DOHH2 (cell line): ENCODE data around the gene BNC2.

Source experiments
- H3F3A ChIP-seq: fragments of 200-600 bp; sonication (generic), shearing (Covaris generic); 2 replicates; pipeline ENCODE4 v1.6.0; 2016; ENCODE audit warnings: antibody characterized with exemption, mild to moderate bottlenecking; ENCODE audit not compliant: control insufficient read depth, insufficient read depth
- H3K27ac ChIP-seq: fragments of 200-600 bp; sonication (generic); 2 replicates; pipeline ENCODE4 v1.5.1; 2014; ENCODE audit warnings: low read depth, mild to moderate bottlenecking, low read length, moderate library complexity
- H3K27me3 ChIP-seq: fragments of 200-600 bp; sonication (generic); 2 replicates; pipeline ENCODE4 v1.6.1; 2014; ENCODE audit warnings: mild to moderate bottlenecking, low read length, mixed read lengths; ENCODE audit not compliant: control insufficient read depth
- H3K36me3 ChIP-seq: fragments of 200-600 bp; sonication (generic); 2 replicates; pipeline ENCODE4 v1.6.1; 2014; ENCODE audit warnings: mild to moderate bottlenecking, low read length, moderate library complexity, mixed read lengths; ENCODE audit not compliant: control insufficient read depth
- H3K4me1 ChIP-seq: fragments of 200-600 bp; sonication (generic); 2 replicates; pipeline ENCODE4 v1.6.1; 2014; ENCODE audit warnings: mild to moderate bottlenecking, low read length, mixed read lengths; ENCODE audit not compliant: control insufficient read depth
- H3K4me2 ChIP-seq: fragments of 200-600 bp; sonication (generic); 2 replicates; pipeline ENCODE4 v1.6.0; 2014; ENCODE audit warnings: mild to moderate bottlenecking, low read length, moderate library complexity
- H3K4me3 ChIP-seq: fragments of 200-600 bp; sonication (generic); 2 replicates; pipeline ENCODE4 v1.5.1; 2014; ENCODE audit warnings: mild to moderate bottlenecking, low read length, mixed read lengths
- H3K79me2 ChIP-seq: fragments of 200-600 bp; sonication (generic); 2 replicates; pipeline ENCODE4 v1.6.1; 2014; ENCODE audit warnings: mild to moderate bottlenecking, low read length, mixed read lengths; ENCODE audit not compliant: control insufficient read depth
- H3K9me2 ChIP-seq: fragments of 200-600 bp; sonication (generic); replicated peaks from 2 replicates; pipeline ENCODE4 v1.6.1; 2014; ENCODE audit warnings: mild to moderate bottlenecking, low read length, mixed read lengths; ENCODE audit not compliant: control insufficient read depth
- H3K9me3 ChIP-seq: fragments of 200-600 bp; sonication (generic); 2 replicates; pipeline ENCODE4 v1.6.1; 2014; ENCODE audit warnings: antibody characterized with exemption, low read length, mixed read lengths; ENCODE audit not compliant: control insufficient read depth, insufficient read depth
- H4K20me1 ChIP-seq: fragments of 200-600 bp; sonication (generic); 2 replicates; pipeline ENCODE4 v1.6.0; 2014; ENCODE audit warnings: low read depth, mild to moderate bottlenecking, antibody characterized with exemption, low read length, moderate library complexity; ENCODE audit not compliant: control insufficient read depth, insufficient read depth
- EZH2phosphoT487 ChIP-seq: fragments of 200-600 bp; sonication (generic); IDR thresholded peaks from 2 replicates; pipeline ENCODE4 v1.6.1; 2017; ENCODE audit warnings: borderline replicate concordance, mild to moderate bottlenecking, antibody characterized with exemption, low read length, moderate library complexity, mixed read lengths
- TF ChIP-seq, protein P1 (sequence below): fragments of 200-600 bp; sonication (generic); IDR thresholded peaks from one replicate; pipeline ENCODE4 v1.5.1; 2014; ENCODE audit warnings: antibody characterized with exemption, mild to moderate bottlenecking, low read depth, low read length; ENCODE audit not compliant: poor library complexity, severe bottlenecking

The BNC2 gene

DNA sequence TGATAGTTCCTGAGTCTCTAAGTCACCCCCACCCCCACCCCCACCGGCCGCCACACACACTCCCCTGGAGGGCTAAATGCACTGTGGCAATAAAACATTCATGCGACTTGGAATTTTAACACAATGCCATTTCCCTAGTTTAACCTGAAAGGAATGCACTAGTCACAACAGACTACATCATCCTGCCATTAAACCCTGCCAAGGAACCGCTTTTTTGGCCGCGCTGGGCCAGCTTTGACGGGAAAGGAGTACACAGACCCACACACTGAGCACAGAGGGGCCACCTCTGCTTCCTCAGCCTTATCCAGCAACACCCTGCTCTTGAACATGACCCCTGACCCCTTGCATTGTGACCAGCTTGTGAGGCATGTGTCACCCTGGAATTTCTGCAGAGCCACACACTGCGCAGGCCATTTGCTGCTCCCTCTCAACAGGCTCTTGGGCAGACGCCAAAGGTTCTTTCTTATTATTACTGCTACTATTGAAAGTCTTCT is 165.3 kb downstream of the BNC2 start:
- no peak for TF ChIP-seq EZH2phosphoT487
- TF ChIP-seq, protein P1, sequence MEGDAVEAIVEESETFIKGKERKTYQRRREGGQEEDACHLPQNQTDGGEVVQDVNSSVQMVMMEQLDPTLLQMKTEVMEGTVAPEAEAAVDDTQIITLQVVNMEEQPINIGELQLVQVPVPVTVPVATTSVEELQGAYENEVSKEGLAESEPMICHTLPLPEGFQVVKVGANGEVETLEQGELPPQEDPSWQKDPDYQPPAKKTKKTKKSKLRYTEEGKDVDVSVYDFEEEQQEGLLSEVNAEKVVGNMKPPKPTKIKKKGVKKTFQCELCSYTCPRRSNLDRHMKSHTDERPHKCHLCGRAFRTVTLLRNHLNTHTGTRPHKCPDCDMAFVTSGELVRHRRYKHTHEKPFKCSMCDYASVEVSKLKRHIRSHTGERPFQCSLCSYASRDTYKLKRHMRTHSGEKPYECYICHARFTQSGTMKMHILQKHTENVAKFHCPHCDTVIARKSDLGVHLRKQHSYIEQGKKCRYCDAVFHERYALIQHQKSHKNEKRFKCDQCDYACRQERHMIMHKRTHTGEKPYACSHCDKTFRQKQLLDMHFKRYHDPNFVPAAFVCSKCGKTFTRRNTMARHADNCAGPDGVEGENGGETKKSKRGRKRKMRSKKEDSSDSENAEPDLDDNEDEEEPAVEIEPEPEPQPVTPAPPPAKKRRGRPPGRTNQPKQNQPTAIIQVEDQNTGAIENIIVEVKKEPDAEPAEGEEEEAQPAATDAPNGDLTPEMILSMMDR: no peak
- Histone ChIP-seq H3K4me2 (no peak overlapping the region), H3K27me3 (no peaks in the 10 kb centered on the region), H4K20me1 (no peaks in the 10 kb centered on the region), H3K4me1 (no peaks in the 10 kb centered on the region), H3K27ac (no peak overlapping the region), H3K79me2 (no peaks in the 10 kb centered on the region), H3K4me3 (no peak overlapping the region), H3F3A (no peaks in the 10 kb centered on the region), H3K36me3 (no peaks in the 10 kb centered on the region), H3K9me2 (no peaks in the 10 kb centered on the region), H3K9me3 (no peaks in the 10 kb centered on the region)

DNA sequence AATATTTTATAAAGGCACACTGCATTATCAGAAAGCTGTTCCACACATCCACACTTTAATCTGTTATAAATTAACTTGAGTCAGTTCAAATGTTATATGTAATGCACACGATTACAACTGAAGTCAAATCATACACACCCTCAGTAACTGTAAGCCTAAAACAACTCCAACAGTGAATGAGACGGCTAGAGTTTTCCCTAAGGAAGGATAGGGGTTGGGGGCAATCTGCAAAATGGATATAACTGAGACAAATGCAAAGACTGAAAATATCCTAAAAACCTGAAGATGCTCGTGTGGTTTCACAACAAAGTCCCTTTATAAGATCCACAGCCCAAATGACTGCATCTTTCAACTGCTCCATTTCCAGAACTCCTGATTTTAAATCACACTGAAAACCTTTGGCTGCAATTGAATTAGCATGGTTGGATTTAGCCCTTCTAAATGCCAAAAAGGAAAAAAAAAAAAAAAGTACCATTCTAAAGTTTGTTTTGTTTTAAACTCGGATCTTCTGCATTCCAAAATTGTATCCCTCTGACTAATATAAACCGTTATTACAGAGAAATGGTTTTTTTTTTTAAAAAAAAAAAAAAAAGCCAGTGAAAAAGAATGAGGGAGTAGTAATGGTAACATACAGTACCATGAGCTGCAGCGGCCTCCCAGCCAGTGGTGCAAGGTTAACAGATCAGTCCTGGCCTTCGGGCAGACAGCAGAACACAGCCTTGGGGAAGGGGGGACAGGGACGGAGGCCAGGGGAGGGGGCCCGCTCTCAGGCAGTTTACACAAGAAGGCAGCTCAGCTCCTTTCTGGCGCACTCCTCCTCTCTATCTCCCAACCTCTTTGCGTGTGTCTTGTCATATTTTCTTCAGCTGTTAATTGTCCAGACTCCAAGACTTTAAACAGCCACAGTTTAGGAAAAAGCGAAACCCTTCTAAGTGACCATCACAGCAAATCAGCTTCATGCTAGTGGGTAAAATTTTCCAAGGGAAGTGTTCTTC is 166.1 kb downstream of the BNC2 start:
- no peaks in the 10 kb centered on the region for H3F3A ChIP-seq
- no peaks in the 10 kb centered on the region for H3K9me2 ChIP-seq
- H3K4me2 ChIP-seq: no peak overlapping the region
- no peak overlapping the region for H3K27ac ChIP-seq
- no peaks in the 10 kb centered on the region for H3K27me3 ChIP-seq
- no peaks in the 10 kb centered on the region for H3K79me2 ChIP-seq
- no peaks in the 10 kb centered on the region for H3K9me3 ChIP-seq
- no peak overlapping the region for H3K4me3 ChIP-seq
- H3K36me3 ChIP-seq: no peaks in the 10 kb centered on the region
- no peak for TF ChIP-seq EZH2phosphoT487
- TF ChIP-seq, protein P1: no peak
- no peaks in the 10 kb centered on the region for H4K20me1 ChIP-seq
- no peaks in the 10 kb centered on the region for H3K4me1 ChIP-seq

DNA sequence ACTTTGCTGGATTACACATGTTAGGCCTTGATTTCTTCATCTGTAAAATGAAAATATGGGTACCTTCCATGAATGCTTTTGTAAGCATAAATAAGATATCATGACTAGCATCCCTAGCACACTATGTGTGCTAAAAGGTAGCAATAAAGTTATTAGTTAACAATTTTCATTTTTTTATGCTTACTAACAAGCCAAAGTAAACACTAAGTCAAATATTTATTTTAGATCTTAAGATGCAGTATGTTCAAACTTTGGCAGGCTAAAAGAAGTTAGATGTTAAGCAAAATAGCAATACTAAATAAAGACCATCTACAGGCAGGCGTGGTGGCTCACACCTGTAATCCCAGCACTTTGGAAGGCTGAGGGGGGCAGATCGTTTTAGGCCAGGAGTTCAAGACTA is 169.1 kb downstream of the BNC2 start:
- Histone ChIP-seq H3K79me2 (no peaks in the 10 kb centered on the region), H3K9me3 (no peaks in the 10 kb centered on the region), H3F3A (no peaks in the 10 kb centered on the region), H4K20me1 (no peaks in the 10 kb centered on the region), H3K4me2 (no peak overlapping the region), H3K36me3 (no peaks in the 10 kb centered on the region), H3K4me3 (no peak overlapping the region), H3K27me3 (no peaks in the 10 kb centered on the region), H3K9me2 (no peaks in the 10 kb centered on the region), H3K27ac (no peak overlapping the region), H3K4me1 (no peaks in the 10 kb centered on the region)
- TF ChIP-seq EZH2phosphoT487: no peak

DNA sequence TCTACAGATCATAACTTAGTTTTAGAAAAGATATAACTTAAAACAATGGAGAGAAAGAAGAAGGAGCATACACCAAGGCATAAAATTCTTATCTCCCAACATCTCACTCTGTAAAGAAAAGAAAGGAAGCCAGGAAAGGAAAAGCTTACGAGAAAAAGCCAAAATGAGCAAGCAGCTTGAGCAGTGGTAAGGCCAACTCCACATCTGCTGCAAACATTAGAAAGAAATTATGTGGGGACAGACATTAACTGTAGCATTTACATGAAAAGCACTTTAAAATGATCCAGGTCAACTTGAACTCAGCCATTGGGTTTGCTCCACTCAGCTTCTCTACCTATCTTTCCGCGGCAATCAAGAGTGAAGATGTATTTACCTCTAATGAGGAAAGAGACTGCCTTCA is 176.9 kb downstream of the BNC2 start:
- H3K9me2 ChIP-seq: no peaks in the 10 kb centered on the region
- H3K36me3 ChIP-seq: no peaks in the 10 kb centered on the region
- no peak for TF ChIP-seq EZH2phosphoT487
- TF ChIP-seq, protein P1: no peak
- no peaks in the 10 kb centered on the region for H3K4me1 ChIP-seq
- no peak overlapping the region for H3K27ac ChIP-seq
- H3K27me3 ChIP-seq: no peaks in the 10 kb centered on the region
- no peak overlapping the region for H3K4me2 ChIP-seq
- no peaks in the 10 kb centered on the region for H3K79me2 ChIP-seq
- no peaks in the 10 kb centered on the region for H3F3A ChIP-seq
- no peak overlapping the region for H3K4me3 ChIP-seq
- no peaks in the 10 kb centered on the region; the same call in 1 of the 2 replicates for H3K9me3 ChIP-seq
- no peaks in the 10 kb centered on the region for H4K20me1 ChIP-seq
